Left forelimb (tissue), 1 donor: ENCODE results near the gene LSM14A.
"Not testable (repeated sequence)": the region's sequence is repeated elsewhere in the genome, so short reads cannot be mapped to it uniquely, and the experiment has no call there.

Source experiments
- DNase-seq: peaks from one replicate; pipeline ENCODE4 v3.0.0-alpha.2; 2018; ENCODE audit warnings: low spot score

The LSM14A gene

GRCh38 chr19:34171877-34172660 lies at the start of gene LSM14A:
Gene LSM14A (plus strand): TSS chr19:34172504. CDS start chr19:34172643, 139 bp downstream.
- DNase-seq, result peak; percentile 95

GRCh38 chr19:34124828-34125227 lies 47.5 kb upstream of the LSM14A start:
- no peak for DNase-seq

DNA sequence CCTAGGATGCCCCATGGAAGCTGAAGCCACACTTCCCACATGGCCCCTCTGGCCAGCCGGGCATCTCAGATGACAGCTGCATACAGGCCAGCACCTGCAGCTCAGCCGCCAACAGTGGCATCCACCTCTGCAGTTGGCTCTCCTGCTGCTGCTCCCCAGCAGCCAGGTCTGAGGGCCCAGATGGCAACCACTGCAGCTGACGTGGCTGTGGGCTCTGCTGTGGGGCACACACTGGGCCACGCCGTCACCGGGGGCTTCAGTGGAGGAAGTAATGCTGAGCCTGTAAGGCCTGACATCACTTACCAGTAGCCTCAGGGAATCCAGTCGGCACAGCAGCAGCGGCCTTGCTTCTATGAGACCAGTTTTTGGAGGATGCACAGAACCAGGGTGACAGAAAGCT lies 45.3 kb upstream of the LSM14A start:
- DNase-seq, result no peak

DNA sequence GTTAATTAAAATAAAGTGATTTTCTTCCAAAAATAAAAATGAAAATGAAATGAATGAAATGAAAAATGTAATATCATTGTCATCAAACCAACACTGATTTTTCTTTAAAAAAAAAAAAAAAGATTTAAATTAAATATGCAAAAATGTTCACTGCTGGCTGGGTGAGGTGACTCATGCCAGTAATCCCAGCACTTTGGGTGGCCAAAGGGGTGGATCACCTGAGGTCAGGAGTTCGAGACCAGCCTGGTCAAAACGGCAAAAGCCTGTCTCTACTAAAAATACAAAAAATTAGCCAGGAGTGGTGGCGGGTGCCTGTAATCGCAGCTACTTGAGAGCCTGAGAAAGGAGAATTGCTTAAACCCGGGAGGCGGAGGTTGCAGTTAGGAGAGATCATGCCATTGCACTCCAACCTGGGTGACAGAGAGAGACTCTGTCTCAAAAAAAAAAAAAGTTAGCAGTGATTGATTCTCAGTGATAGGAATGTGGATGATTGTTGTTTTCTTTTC lies 44.6 kb upstream of the LSM14A start:
- no peak for DNase-seq

- no peak for DNase-seq
Measured at GRCh38 chr19:34128558-34129250, 43.6 kb upstream of the LSM14A start.

DNA sequence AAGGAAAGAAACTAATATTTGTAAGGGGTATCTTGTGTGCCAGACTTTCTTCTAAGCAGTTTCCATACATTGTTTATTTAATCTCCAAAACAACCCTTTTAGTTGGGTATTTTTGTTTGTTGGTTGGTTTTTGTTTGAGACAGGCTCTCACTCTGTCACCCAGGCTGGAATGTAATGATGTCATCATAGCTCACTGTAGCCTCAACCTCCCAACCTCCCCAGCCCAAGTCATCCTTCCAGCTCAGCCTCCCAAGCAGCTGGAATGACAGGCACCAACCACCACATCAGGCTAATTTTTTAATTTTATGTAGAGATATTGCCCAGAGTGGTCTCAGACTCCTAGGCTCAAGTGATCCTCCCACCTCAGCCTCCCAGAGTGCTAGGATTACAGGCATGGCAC lies 41.2 kb upstream of the LSM14A start:
- no peak for DNase-seq

DNA sequence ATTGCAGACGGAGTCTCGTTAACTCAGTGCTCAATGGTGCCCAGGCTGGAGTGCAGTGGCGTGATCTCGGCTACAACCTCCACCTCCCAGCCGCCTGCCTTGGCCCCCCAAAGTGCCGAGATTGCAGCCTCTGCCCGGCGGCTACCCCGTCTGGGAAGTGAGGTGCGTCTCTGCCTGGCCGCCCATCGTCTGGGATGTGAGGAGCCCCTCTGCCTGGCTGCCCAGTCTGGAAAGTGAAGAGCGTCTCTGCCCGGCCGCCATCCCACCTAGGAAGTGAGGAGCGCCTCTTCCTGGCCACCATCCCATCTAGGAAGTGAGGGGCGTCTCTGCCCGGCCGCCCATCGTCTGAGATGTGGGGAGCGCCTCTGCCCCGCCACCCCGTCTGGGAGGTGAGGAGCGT lies 40.2 kb upstream of the LSM14A start:
- not testable (repeated sequence) for DNase-seq

DNA sequence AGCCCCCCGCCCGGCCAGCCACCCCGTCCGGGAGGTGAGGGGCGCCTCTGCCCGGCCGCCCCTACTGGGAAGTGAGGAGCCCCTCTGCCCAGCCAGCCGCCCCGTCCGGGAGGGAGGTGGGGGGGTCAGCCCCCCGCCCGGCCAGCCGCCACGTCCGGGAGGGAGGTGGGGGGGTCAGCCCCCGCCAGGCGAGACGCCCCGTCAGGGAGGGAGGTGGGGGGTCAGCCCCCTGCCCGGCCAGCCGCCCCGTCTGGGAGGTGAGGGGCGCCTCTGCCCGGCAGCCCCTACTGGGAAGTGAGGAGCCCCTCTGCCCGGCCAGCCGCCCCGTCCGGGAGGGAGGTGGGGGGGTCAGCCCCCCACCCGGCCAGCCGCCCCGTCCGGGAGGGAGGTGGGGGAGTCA lies 39.6 kb upstream of the LSM14A start:
- not testable (repeated sequence) for DNase-seq

DNA sequence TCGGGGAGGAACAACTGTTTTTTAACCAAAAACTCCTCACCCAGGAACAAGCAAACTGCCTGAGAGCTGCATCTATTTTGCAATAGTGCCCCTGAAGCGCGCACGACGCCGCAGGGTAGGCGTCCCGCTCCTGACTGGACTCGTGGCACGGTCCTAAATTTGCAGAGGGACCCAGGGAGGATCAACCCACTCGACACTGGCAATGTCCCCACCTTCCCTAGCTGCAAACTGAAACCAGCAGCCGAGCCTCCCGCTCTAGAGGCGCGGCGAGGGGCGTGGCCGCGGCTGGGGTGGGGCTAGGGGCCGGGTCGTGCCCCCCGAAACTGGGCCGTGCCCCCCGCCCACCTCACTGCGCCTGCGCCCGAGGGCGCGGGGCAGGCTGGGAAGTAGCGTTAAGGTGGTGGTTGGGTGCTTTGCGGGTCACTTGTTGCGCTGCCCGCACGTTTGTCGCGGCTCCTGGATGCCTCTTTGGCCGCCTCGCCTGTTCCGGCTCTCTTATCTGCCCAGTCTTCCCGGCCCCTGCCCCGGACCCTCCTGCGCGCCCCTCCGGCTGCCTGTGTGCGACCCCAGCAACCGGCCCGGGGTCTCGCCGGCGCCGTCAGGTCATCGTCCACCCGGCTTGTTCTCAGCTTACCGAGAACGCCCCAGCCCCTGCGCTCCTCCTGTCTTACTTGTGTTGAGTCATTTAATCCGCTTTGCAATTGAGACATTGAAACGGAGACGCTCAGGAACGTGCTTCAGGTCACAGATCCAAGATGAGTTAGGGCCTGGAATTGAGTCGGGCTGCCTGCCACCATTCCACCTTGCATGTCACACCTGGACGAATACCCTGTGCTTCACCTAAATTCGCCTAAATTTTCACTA lies 37.9 kb upstream of the LSM14A start:
- peak; percentile 90 for DNase-seq

GRCh38 chr19:34135054-34135800 lies 37.1 kb upstream of the LSM14A start:
- no peak for DNase-seq

DNA sequence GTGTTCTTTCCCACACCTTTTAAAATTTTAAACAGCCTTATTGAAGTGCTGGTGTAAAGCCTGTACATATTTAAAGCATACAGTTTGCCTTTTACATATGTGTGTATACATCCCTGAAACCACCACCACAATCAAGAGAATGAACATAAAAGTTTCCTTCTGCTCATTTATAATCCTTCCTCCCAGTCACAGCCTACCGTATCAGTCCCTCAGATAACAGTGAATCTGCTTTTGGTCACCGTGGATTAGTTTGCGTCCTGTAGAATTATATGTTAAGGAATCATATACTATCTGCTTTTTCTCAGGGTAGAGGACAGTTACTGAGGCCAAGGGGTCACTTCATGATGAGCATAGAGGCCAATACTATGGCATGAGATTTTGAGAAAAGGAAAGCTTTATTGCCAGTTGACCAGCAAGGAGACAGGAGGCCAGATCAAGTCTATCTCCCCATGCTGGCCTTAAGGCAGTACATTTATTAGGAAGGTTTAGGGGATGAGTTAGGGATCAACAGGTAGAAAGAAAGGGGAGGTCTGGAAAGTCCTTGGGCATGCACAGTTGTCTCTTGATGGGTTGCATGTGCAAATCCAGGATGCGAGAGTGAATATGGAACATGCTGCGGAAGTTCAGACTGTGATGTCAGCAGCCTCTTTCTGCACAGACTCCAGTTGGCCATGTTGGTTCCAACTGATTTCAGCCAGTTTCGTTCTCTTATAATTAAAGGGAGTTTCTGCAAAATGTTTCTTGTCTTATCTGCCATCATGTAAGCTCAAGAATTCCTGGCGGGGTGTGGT lies 36.3 kb upstream of the LSM14A start:
- DNase-seq, result no peak

DNA sequence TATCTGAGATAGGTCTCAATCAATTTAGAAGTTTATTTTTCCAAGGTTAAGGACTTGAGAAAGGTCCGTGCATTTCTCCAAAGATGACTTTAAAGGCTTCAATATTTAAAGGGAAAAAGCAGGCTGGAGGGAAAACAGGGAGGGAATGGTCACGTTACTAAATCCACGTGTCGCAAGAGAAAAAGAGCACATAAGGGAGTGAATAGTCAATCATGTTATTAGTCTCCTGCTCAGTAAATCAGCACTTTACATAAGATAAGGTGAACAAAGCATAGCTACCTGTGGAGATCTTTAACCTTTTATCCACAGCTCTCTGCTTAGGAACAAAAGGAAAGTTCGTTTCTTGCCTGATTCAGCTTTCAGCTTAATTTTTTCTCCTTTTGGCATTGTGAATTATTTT lies 31.3 kb upstream of the LSM14A start:
- no peak for DNase-seq

DNA sequence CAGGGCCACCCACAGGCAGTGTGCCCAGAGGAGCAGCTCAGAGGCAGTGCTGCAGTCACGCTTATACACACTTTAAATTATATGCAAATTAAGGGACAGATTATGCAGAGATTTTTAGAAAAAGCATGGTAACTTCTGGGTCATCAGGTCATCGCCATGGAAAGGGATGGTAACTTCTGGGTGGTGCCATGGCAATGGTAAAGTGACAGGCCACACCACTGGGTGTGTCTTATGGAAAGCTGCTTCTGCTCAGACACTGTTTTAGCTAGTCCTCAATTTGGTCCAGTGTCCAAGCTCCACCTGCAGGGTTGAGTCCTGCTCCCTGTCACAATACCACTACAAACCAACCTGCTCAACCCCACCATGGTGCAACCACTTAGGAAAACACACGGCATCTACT lies 29.9 kb upstream of the LSM14A start:
- DNase-seq, result no peak

DNA sequence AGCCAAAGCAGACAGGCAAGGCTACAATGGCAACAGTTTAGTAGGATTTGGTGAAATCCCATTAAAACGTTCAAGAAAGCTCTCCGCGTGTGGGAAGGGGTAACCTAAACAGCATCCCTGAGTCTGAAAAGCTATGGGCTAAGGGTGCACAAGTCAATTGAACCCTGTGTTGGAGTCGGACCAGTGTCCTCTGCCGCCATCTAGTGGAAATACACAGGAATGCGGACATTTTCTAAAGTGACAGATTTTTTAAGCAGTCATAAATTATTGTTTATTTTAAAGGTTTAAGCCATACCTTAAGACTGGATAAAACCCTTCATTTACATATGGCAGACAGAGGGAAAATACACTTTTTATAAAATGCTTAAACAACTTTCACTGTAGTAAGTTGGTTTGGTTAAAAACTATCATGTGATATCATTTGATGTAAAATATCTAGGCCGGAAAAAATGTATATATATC lies 26.5 kb upstream of the LSM14A start:
- no peak for DNase-seq

GRCh38 chr19:34148658-34149185 lies 23.6 kb upstream of the LSM14A start:
- DNase-seq, result no peak

DNA sequence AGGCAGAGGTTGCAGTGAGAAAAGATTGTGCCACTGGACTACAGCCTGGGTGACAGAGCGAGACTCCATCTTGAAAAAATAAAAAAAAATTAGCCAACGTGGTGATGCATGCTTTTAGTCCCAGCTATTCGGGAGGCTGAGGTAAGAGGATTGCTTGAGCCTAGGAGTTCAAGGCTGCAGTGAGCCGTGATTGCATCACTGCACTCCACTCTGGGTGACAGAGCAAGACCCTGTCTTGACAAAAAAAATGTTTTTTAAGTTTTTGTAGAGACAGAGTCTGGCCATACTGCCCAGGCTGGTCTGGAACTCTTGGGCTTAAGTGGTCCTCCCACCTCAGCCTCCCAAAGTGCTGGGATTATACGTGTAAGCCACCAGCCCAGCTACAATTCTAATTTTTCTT lies 22.4 kb upstream of the LSM14A start:
- no peak for DNase-seq

- no peak for DNase-seq
Measured at GRCh38 chr19:34150558-34150957, 21.7 kb upstream of the LSM14A start.

GRCh38 chr19:34151439-34151838 lies 20.9 kb upstream of the LSM14A start:
- DNase-seq, result no peak

DNA sequence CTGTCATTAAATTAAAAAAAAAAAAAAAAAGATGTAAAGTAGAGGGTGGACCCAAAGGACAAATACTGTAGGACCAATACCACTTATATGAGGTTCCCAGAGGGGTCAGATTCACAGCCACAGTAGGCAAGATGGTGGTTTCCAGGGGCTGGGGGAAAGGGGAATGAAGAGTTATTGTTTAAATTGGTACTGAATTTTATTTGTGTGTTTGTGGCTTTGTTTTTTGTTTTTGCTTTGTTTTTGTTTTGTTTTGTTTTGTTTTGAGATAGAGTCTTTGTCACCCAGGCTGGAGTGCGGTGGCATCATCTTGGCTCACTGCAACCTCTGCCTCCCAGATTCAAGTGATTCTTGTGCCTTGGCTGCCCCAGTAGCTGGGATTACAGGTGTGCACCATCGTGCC lies 17.9 kb upstream of the LSM14A start:
- DNase-seq, result no peak

GRCh38 chr19:34155686-34156085 lies 16.6 kb upstream of the LSM14A start:
- DNase-seq, result no peak
